Cerebellar cortex (tissue), 1 donor: ENCODE measurements around the gene CYYR1.

ENCODE experiments used
- DNase-seq: peaks from one replicate; pipeline ENCODE4 v3.0.0-alpha.2; 2015; ENCODE audit warnings: low spot score

Gene CYYR1

GRCh38 chr21:26572702-26573381 lies at the start of gene CYYR1:
Gene CYYR1, minus strand, starts transcription at chr21:26573286. Its CDS starts 346 bp downstream, at chr21:26572940.
- no peak for DNase-seq

DNA sequence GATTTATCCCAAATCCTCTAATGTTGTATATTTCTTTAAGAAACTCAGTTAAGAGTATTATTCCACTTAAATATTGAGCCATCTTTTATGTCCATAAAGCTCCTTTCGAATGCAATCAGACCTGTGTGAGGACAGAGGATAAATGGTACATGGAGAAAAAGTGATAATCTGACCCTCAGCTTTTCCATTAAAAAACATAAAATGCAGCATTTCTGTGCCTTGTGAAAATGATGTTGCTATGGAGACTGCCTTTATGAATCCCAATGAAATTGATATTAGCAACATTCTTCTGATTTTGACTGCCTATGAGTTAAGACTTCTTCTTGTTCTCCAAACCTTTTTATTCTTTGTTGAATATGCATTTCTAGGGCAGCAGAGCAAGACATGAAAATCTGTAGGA lies 44.1 kb upstream of the CYYR1 start:
- DNase-seq, result no peak

- DNase-seq, result no peak
Observed at GRCh38 chr21:26614251-26614650, 41.2 kb upstream of the CYYR1 start.

- no peak for DNase-seq
Observed at GRCh38 chr21:26599261-26599660, 26.2 kb upstream of the CYYR1 start.

DNA sequence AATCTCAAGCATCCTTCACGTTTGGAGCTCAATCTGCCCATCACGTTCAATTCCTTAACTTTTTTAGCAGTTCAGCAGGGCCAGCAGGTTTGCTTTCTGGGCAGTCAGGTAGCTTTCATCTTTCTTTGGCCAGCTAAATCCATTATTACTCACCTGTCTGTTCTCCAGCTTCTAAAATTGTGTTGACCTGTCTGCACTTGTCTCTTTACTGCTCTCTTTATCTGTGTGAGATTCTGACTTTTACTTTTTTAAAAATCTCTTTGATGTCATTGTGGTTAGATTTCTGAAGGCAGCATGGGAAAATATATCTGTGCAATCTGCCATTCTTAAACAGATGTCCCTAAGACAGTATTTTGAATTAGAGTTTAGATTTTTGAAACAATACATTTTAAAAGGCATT lies 24.9 kb upstream of the CYYR1 start:
- no peak for DNase-seq

DNA sequence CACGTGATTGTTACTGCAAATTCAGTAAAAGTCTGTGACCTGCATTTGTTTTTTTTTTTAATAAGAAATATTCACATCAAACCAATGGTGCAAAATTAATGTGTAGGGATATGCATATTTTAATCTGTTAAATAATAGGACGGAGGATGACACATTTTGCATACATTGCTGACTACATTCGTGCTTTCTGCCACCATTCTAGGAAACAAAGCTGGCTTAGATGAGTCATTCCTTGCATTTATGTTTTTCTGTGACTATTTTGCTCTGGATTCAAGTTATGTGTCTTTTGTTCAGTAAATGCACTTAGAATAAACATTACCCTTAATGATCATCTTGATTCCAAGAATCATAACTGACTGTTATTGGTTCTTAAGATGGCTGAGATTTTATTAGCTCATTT lies 23.9 kb upstream of the CYYR1 start:
- no peak for DNase-seq

- no peak for DNase-seq
Observed at GRCh38 chr21:26595971-26596370, 22.9 kb upstream of the CYYR1 start.

- no peak for DNase-seq
Observed at GRCh38 chr21:26593800-26594199, 20.7 kb upstream of the CYYR1 start.

DNA sequence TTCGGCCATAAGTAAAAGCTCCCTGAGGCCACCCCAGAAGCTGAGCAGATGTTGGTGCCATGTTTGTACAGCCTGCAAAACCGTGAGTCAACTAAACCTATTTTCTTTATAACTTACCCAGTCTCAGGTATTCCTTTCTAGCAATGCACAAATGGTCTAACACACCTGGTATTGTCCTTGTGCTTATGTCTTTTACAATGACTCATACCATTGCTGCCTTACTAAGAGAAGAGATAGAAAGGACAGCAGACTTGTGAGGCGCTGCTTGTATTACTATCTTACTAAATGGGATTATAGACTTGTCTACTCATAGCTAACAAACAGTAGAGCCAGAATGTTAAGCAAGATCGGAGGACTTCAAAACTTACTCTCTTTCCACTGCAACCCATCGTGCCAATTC lies 18.5 kb upstream of the CYYR1 start:
- no peak for DNase-seq

DNA sequence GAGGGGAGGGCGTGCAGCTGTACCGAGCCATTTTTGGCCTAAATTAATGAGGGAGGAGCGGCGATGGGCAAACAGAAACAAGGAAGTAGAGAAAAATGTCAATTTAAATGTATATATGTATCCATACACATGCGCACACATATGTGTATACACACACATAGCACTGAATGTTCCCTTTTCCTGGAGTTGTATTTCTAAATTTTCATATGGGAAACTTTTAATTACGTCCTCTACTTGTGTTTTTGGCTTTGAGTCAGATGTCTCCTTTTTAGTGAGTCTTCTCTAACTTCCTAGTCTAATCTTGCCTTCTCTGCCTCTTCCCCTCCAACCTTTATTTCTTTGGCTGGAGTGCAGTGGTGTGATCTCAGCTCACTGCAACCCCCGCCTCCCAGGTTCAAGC lies 15.4 kb upstream of the CYYR1 start:
- no peak for DNase-seq

DNA sequence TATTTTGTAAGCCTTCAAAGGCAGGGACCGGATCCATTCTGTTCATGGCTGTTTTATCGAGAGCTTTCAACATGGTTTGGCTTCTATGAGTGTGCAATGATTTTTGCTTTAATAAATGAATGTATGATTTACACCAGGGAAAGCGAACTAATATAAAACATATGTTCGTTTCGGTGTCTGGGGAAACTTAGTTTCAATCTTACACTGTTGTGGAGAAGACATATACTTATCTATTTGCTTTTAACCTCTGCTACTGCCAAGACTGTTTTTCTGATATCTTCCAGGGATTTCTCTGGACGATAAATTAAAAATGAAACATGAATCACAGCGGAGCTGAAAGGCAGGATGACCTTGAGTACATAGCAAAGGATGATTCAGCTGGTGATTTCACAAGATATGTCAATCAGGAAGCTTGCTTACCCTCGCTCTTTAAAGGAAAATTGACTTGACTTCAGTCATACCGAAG lies 14.7 kb upstream of the CYYR1 start:
- no peak for DNase-seq

GRCh38 chr21:26583769-26584168 lies 10.7 kb upstream of the CYYR1 start:
- no peak for DNase-seq

DNA sequence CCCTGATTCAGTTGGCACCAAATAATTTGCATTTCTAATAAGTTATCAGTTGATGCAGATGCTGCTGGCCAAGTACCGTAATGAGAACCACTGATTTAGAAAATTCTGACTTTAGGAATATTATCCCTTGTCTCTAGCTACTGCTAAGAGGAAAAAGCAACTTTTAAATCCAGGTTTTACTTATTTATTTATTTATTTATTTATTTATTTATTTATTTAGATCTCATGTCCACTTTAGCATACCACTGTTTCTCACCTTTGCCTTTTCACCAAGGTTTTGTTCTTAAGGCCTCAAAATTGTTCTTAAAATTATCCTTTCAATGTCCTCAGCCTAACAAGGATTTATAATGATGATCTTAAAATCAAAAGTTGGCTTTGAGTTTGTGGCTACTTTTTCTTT lies 8.7 kb upstream of the CYYR1 start:
- DNase-seq, result no peak

- DNase-seq, result no peak
Observed at GRCh38 chr21:26572076-26572701, 897 bp downstream of the CYYR1 start.

- no peak for DNase-seq
Observed at GRCh38 chr21:26570203-26570602, 2.9 kb downstream of the CYYR1 start.

- DNase-seq, result no peak
Observed at GRCh38 chr21:26565546-26565945, 7.5 kb downstream of the CYYR1 start.

GRCh38 chr21:26565111-26565510 lies 8.0 kb downstream of the CYYR1 start:
- DNase-seq, result no peak

DNA sequence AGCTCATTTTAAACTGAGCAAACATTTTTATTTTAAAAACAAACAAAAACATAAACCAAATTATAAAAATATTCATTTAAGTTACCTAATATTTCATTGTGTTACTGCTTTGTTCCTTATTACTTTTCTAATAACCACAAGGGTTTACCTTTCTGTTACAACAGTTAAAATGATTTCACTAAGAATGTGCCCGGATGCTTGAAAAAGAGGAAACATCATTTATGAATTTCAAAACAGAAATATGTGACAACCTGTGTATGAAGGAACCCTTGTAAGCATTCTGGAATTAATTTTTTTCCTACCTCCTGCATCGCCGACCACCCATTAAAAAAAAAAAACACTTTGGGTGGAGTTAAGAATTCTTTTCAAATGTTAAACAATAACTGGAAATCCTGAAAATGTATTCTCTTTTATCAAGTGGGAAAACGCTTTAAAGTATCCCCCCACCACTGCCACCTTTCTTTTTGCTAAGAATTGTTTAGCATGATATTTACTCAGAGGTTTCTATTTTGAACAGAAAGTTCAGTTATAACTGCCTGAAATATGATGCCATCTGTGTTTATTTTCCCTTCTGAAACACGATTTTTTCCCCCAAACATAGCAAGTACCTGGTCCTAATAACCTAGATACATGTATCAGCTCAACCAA lies 9.1 kb downstream of the CYYR1 start:
- DNase-seq, result no peak

DNA sequence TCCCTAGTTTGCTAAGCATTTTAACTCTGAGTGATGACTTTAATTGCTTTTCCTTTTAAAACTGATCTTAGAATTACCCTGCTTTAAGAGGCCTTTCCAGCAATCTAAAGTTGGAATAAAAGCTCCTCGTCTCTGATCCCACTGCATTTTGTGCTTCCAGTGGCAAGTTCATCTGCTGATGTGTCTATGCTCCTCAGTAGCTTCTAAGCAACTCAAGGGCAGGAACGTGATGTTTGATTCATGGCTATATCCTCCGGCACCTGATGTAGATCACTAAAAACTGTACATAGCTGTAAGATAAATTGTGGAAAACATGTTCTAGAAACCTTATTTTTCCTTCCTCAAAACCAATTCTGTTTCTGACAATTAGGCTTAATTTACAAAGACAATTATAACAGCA lies 12.5 kb downstream of the CYYR1 start:
- DNase-seq, result no peak

DNA sequence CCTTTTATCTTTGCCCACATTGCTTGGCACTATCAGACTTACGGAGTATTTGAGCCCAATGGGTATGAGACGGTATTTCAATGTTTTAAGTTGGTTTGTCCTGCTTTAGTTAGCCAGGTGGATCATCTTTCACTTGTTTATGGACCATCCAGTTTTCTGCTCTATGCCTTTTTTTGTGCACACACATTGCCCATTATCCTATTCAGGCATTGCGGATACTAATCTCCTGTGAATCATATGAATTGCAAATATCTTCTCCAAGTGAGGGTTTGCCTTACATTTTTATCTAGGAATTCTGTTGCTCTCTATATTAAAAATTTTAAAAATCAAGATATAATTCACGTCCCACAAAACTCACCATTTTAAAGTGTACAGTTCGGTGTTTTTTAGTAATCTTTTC lies 14.0 kb downstream of the CYYR1 start:
- DNase-seq, result no peak

GRCh38 chr21:26557106-26557505 lies 16.0 kb downstream of the CYYR1 start:
- DNase-seq, result no peak

DNA sequence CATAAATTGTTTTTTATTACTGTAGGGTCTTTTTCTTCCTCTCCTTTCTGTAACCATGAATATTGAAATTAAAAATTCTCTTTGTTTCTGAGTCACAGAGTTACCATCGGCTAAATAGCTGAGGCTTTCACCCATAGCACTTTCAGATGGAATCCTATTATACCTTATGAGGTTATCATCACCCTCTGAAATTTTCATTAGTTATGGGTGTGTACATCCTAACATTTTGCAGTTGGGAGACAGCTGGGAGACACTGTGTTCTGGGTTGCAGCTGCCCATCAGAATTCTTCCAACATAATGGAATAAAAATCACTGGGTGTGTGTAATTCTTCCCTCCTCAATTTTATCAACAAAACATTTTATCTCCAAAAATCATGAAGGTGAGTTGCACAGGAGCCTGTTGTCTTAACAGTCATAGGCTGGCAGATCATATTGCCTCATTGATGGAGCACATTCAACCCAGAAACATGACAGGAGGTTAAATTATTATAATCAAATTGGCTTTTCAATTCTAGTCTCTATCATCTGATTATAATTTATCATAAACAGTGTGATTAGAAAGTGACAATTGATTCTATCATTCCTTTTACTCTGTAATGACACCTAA lies 17.4 kb downstream of the CYYR1 start:
- no peak for DNase-seq

DNA sequence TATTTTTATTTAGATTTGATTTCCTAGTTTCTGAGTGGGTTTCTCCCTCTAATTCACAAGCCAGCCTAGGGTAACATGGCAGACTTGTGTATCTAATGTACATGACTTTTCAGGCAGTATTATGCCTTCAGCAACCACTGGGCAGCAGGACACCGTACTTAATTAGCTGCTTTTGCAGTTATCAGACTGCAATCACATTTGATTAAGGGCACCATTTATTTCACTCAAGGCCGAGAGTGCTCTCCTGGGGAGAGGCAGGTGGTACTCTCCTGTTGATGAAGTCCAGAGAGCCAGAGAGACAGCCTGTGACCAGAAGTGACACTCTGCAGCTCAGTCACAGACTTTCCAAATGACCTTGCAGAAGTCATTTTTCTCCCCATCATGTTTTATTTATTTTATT lies 18.7 kb downstream of the CYYR1 start:
- DNase-seq, result no peak
